ENCODE results near the gene CXCL5. TPM values are rescaled to one million over a fixed set of nuclear protein-coding genes. Genes with fewer than 3 reads are reported as not detected.

The CXCL5 gene
- total RNA-seq, 1 experiment from 2014 or later: 0.10 TPM

- no peak for TF ChIP-seq REST (IDR thresholded peaks at IDR 0.05; ENCODE audit: insufficient read depth in 1 of 2, low read depth in 2 of 2, low read length in 1 of 2)
- TF ChIP-seq POLR2AphosphoS5 (IDR thresholded peaks at IDR 0.05; ENCODE audit: low read depth, low read length): no peak
- TF ChIP-seq SIN3A (IDR thresholded peaks at IDR 0.05; ENCODE audit: borderline replicate concordance, insufficient read depth, low read depth, low read length): no peak
- no peak for TF ChIP-seq CTCF (IDR thresholded peaks at IDR 0.05)
- TF ChIP-seq TCF7L2 (IDR thresholded peaks at IDR 0.05; ENCODE audit: low read depth, low read length): no peak
- BruUV-seq (replicated peaks): no TSS peak
- H3K36me3 ChIP-seq (ENCODE audit: control insufficient read depth, insufficient read depth, low read length): no peaks in the 10 kb centered on the region
- POLR2A ChIA-PET: no interaction called here
- no peak overlapping the region for H3K4me3 ChIP-seq (ENCODE audit: low read depth in 2 of 2, low read length in 2 of 2)
- no peaks in the 10 kb centered on the region for H3K9me3 ChIP-seq (ENCODE audit: control insufficient read depth, insufficient read depth, low read depth, low read length)
- in situ Hi-C loops (cut with HindIII; ENCODE audit: low pct_unique_long_range_greater_than_20kb, low sequenced_read_pairs) (no loop called here), intact Hi-C loops (cut with micrococcal nuclease; ENCODE audit: unreplicated experiment) (no loop called here)
- H3K27me3 ChIP-seq (ENCODE audit: control insufficient read depth, insufficient read depth, low read length): 0 out of 2 replicates have a peak, but pooled peaks cover 2% of the 10 kb centered on the region
- CTCF ChIA-PET: no interaction called here
- no peak overlapping the region for H3K27ac ChIP-seq (ENCODE audit: low read length)
- ATAC-seq: no peak
- H3K4me1 ChIP-seq (ENCODE audit: control insufficient read depth, insufficient read depth, low read length): no peaks in the 10 kb centered on the region
- DNase-seq (ENCODE audit: low read depth, low spot score): no peak
These were observed 9.4 kb downstream of the CXCL5 start for GRCh38 chr4:73989031-73989430.

- H3K4me3 ChIP-seq (ENCODE audit: low read depth in 2 of 2, low read length in 2 of 2): no peak within 1 kb of the TSS
- no peaks in the 10 kb centered on the region for H3K9me3 ChIP-seq (ENCODE audit: control insufficient read depth, insufficient read depth, low read depth, low read length)
- BruUV-seq (replicated peaks): no TSS peak
- DNase-seq (ENCODE audit: low read depth, low spot score) (no peak), ATAC-seq (no peak)
- CTCF ChIA-PET: no interaction called here
- H3K4me1 ChIP-seq (ENCODE audit: control insufficient read depth, insufficient read depth, low read length): no peaks in the 10 kb centered on the region
- H3K27me3 ChIP-seq (ENCODE audit: control insufficient read depth, insufficient read depth, low read length): 0 out of 2 replicates have a peak, but pooled peaks cover 2% of the 10 kb centered on the region
- no peaks in the 10 kb centered on the region for H3K36me3 ChIP-seq (ENCODE audit: control insufficient read depth, insufficient read depth, low read length)
- POLR2A ChIA-PET: no interaction called here
- in situ Hi-C loops (cut with HindIII; ENCODE audit: low pct_unique_long_range_greater_than_20kb, low sequenced_read_pairs): no loop called here
- intact Hi-C loops (cut with micrococcal nuclease; ENCODE audit: unreplicated experiment): no loop called here
- H3K27ac ChIP-seq (ENCODE audit: low read length): no peak within 1 kb of the TSS
- TF ChIP-seq POLR2AphosphoS5 (IDR thresholded peaks at IDR 0.05; ENCODE audit: low read depth, low read length): no peak
- TF ChIP-seq CTCF (IDR thresholded peaks at IDR 0.05): no peak
- no peak for TF ChIP-seq TCF7L2 (IDR thresholded peaks at IDR 0.05; ENCODE audit: low read depth, low read length)
- no peak for TF ChIP-seq REST (IDR thresholded peaks at IDR 0.05; ENCODE audit: insufficient read depth in 1 of 2, low read depth in 2 of 2, low read length in 1 of 2)
- TF ChIP-seq SIN3A (IDR thresholded peaks at IDR 0.05; ENCODE audit: borderline replicate concordance, insufficient read depth, low read depth, low read length): no peak
These were observed 10.4 kb downstream of the CXCL5 start, which contains the start of gene PPBP for GRCh38 chr4:73988061-73988460. Gene PPBP, minus strand, starts transcription at chr4:73988190. Its CDS starts 87 bp downstream, at chr4:73988103.

All from Panc1 (cell line).